ENCODE data around the gene TFF3. TPM values are rescaled to one million over a fixed set of nuclear protein-coding genes. Genes with fewer than 3 reads are reported as not detected.

Gene TFF3
- polyA plus RNA-seq, 1 donor = 585 TPM

- Histone ChIP-seq H3K27ac (ENCODE audit: low read length) (no peak overlapping the region), H3K9me3 (ENCODE audit: control insufficient read depth, low read depth, low read length) (no peaks in the 10 kb centered on the region), H3K4me3 (ENCODE audit: low read length) (no peak overlapping the region), H3K27me3 (ENCODE audit: control insufficient read depth, insufficient read depth, low read length) (no peaks in the 10 kb centered on the region), H3K36me3 (ENCODE audit: control insufficient read depth, insufficient read depth, low read length) (no peaks in the 10 kb centered on the region), H3K4me1 (ENCODE audit: control insufficient read depth, insufficient read depth, low read length) (no peaks in the 10 kb centered on the region)
- WGBS (ENCODE audit: insufficient coverage, low lambda C conversion rate) = no CpG with 5 or more reads among the region's 7 CpGs
- no peak for DNase-seq
Measured at GRCh38 chr21:42261829-42262200, 53.4 kb downstream of the TFF3 start.

Other genes with a start within 250 kb of the TFF3 start
- gene UMODL1, start 244.1 kb downstream of the TFF3 start, polyA plus RNA-seq = 0.67 TPM
- gene ABCG1, start 96.3 kb downstream of the TFF3 start, polyA plus RNA-seq = 6.4 TPM
- gene TFF2, start 35.6 kb upstream of the TFF3 start, polyA plus RNA-seq = 0.12 TPM
- gene TFF1, start 51.1 kb upstream of the TFF3 start, polyA plus RNA-seq = 4.9 TPM
- gene TMPRSS3, start 80.6 kb upstream of the TFF3 start, polyA plus RNA-seq = 5.6 TPM
- gene UBASH3A, start 88.5 kb upstream of the TFF3 start, polyA plus RNA-seq = 0.73 TPM
- gene RSPH1, start 180.8 kb upstream of the TFF3 start, polyA plus RNA-seq = 6.0 TPM
- 35.9 TPM for gene SLC37A1, start 198.4 kb upstream of the TFF3 start, polyA plus RNA-seq

Data from large intestine (tissue), 3 donors.